GM18868 (cell line): ENCODE measurements around the gene FCGBP.
"Not testable (repeated sequence)": the region's sequence is repeated elsewhere in the genome, so short reads cannot be mapped to it uniquely, and the experiment has no call there.

Experiments
- ATAC-seq: cut with Tn5 transposase; IDR thresholded peaks from one replicate; pipeline ENCODE4 v1.9.1; 2021; ENCODE audit warnings: mild to moderate bottlenecking, moderate library complexity; ENCODE audit not compliant: unreplicated experiment

Gene FCGBP

GRCh38 chr19:39934584-39935363 is at the start of gene FCGBP:
TSS of gene FCGBP (minus strand) at chr19:39934634.
- no peak for ATAC-seq

- no peak for ATAC-seq
These were observed 49.4 kb upstream of the FCGBP start for GRCh38 chr19:39983695-39984300.

GRCh38 chr19:39982883-39983282 is 48.4 kb upstream of the FCGBP start:
- no peak for ATAC-seq

- ATAC-seq = no peak
These were observed 40.1 kb upstream of the FCGBP start for GRCh38 chr19:39974377-39975155.

- ATAC-seq = no peak
These were observed 37.1 kb upstream of the FCGBP start for GRCh38 chr19:39971380-39972035.

GRCh38 chr19:39970675-39971379 is 36.4 kb upstream of the FCGBP start, which contains the start of gene PSMC4:
TSS of gene PSMC4 (plus strand) at chr19:39971165. CDS start at chr19:39971203, 38 bp downstream.
- ATAC-seq = peak; percentile 95

- ATAC-seq = peak; percentile 10
These were observed 35.9 kb upstream of the FCGBP start for GRCh38 chr19:39970425-39970674.

- no peak for ATAC-seq
These were observed 35.4 kb upstream of the FCGBP start for GRCh38 chr19:39969681-39970424.

GRCh38 chr19:39969266-39969665 is 34.8 kb upstream of the FCGBP start:
- ATAC-seq = no peak

- no peak for ATAC-seq
These were observed 34.4 kb upstream of the FCGBP start for GRCh38 chr19:39968789-39969188.

- no peak for ATAC-seq
These were observed 33.1 kb upstream of the FCGBP start for GRCh38 chr19:39967561-39967960.

GRCh38 chr19:39966617-39967016 is 32.2 kb upstream of the FCGBP start:
- no peak for ATAC-seq

GRCh38 chr19:39963898-39964297 is 29.5 kb upstream of the FCGBP start:
- ATAC-seq = no peak

GRCh38 chr19:39959407-39959806 is 25.0 kb upstream of the FCGBP start:
- ATAC-seq = not testable (repeated sequence)

GRCh38 chr19:39958942-39959341 is 24.5 kb upstream of the FCGBP start:
- not testable (repeated sequence) for ATAC-seq

GRCh38 chr19:39957886-39958285 is 23.5 kb upstream of the FCGBP start:
- ATAC-seq = not testable (repeated sequence)

GRCh38 chr19:39953915-39954314 is 19.5 kb upstream of the FCGBP start:
- no peak for ATAC-seq

GRCh38 chr19:39951686-39952085 is 17.3 kb upstream of the FCGBP start:
- no peak for ATAC-seq

GRCh38 chr19:39951065-39951650 is 16.7 kb upstream of the FCGBP start:
- no peak for ATAC-seq
